ENCODE results near the gene POLR3E.
A peak's percentile ranks its signal among the peaks of the same experiment; 100 is the strongest.

Gene POLR3E

DNA sequence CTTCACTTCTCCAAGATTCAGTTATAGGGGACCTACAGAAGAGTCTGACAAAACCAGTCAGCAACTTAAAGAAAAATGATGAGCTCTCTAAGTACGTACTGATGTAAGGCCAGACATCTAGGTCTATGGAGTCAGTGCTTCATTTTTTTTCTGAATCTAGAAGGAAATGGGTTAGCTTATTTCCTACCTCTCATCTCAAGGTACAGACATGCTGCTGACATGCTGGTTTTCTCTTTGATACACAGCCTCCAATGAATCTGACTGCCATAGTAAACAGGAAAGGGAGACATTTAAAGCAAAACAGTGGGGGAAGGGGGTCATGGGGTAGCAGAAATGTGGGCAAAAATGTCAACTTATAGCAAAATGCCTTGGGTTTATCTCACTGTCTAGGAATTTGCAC, 60.8 kb downstream of the POLR3E start:
- Histone ChIP-seq H3K9me3 (ENCODE audit: control insufficient read depth, insufficient read depth, low read length) (no peaks in the 10 kb centered on the region), H3K9me2 (replicated peaks; ENCODE audit: control insufficient read depth, low read length) (no peaks in the 10 kb centered on the region; the same call in 1 of the 2 replicates), H3K4me2 (ENCODE audit: low read length) (peak overlapping the region; percentile 77), H3K4me1 (ENCODE audit: control insufficient read depth, low read length) (peaks cover 35% of the 10 kb centered on the region), H3K79me2 (ENCODE audit: control insufficient read depth, low read length) (peaks cover 47% of the 10 kb centered on the region), H3K36me3 (ENCODE audit: control insufficient read depth, low read length) (peaks cover 53% of the 10 kb centered on the region), H3K27ac (ENCODE audit: low read depth, low read length) (peak overlapping the region; percentile 88), H3K4me3 (ENCODE audit: low read length) (peak overlapping the region; percentile 60), H3K27me3 (ENCODE audit: control insufficient read depth, low read length) (no peaks in the 10 kb centered on the region), H4K20me1 (ENCODE audit: control insufficient read depth, insufficient read depth, low read depth, low read length) (peaks cover 4% of the 10 kb centered on the region; the same call in 1 of the 2 replicates), H3F3A (ENCODE audit: control insufficient read depth, insufficient read depth) (peaks cover 12% of the 10 kb centered on the region)
- TF ChIP-seq EZH2phosphoT487 (IDR thresholded peaks at IDR 0.05; ENCODE audit: borderline replicate concordance, low read length): no peak
- TF ChIP-seq, protein P1, sequence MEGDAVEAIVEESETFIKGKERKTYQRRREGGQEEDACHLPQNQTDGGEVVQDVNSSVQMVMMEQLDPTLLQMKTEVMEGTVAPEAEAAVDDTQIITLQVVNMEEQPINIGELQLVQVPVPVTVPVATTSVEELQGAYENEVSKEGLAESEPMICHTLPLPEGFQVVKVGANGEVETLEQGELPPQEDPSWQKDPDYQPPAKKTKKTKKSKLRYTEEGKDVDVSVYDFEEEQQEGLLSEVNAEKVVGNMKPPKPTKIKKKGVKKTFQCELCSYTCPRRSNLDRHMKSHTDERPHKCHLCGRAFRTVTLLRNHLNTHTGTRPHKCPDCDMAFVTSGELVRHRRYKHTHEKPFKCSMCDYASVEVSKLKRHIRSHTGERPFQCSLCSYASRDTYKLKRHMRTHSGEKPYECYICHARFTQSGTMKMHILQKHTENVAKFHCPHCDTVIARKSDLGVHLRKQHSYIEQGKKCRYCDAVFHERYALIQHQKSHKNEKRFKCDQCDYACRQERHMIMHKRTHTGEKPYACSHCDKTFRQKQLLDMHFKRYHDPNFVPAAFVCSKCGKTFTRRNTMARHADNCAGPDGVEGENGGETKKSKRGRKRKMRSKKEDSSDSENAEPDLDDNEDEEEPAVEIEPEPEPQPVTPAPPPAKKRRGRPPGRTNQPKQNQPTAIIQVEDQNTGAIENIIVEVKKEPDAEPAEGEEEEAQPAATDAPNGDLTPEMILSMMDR (IDR thresholded peaks at IDR 0.05; ENCODE audit: low read depth, low read length, poor library complexity, severe bottlenecking): no peak

DNA sequence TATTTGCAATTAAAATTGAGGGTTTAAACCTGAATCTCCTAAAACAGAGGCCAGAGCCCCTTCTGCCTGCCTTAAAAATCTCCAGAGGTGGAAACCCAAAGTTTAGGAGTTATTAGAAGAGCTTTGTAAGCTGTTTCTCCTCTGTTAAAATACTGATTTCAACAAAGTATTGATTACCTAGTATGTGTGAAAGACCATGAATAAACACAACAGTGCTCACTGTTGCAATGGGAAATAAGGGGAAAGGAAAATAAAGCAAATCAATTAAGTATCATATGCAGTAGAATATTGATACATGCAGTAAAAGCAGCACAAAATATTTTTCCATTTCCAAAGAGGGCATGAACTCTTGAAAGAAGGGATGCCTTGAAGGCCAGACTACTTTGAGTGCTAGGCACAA, 62.5 kb downstream of the POLR3E start:
- H3K4me1 ChIP-seq (ENCODE audit: control insufficient read depth, low read length): peaks cover 35% of the 10 kb centered on the region
- H3F3A ChIP-seq (ENCODE audit: control insufficient read depth, insufficient read depth): peaks cover 12% of the 10 kb centered on the region
- H3K27me3 ChIP-seq (ENCODE audit: control insufficient read depth, low read length): no peaks in the 10 kb centered on the region
- peaks cover 4% of the 10 kb centered on the region; the same call in 1 of the 2 replicates for H4K20me1 ChIP-seq (ENCODE audit: control insufficient read depth, insufficient read depth, low read depth, low read length)
- no peaks in the 10 kb centered on the region for H3K9me3 ChIP-seq (ENCODE audit: control insufficient read depth, insufficient read depth, low read length)
- H3K9me2 ChIP-seq (replicated peaks; ENCODE audit: control insufficient read depth, low read length): no peaks in the 10 kb centered on the region; the same call in 1 of the 2 replicates
- H3K4me3 ChIP-seq (ENCODE audit: low read length): no peak overlapping the region
- peaks cover 44% of the 10 kb centered on the region for H3K79me2 ChIP-seq (ENCODE audit: control insufficient read depth, low read length)
- H3K36me3 ChIP-seq (ENCODE audit: control insufficient read depth, low read length): peaks cover 58% of the 10 kb centered on the region
- no peak overlapping the region for H3K4me2 ChIP-seq (ENCODE audit: low read length)
- no peak overlapping the region for H3K27ac ChIP-seq (ENCODE audit: low read depth, low read length)
- no peak for TF ChIP-seq EZH2phosphoT487 (IDR thresholded peaks at IDR 0.05; ENCODE audit: borderline replicate concordance, low read length)
- TF ChIP-seq, protein P1 (IDR thresholded peaks at IDR 0.05; ENCODE audit: low read depth, low read length, poor library complexity, severe bottlenecking): no peak

DNA sequence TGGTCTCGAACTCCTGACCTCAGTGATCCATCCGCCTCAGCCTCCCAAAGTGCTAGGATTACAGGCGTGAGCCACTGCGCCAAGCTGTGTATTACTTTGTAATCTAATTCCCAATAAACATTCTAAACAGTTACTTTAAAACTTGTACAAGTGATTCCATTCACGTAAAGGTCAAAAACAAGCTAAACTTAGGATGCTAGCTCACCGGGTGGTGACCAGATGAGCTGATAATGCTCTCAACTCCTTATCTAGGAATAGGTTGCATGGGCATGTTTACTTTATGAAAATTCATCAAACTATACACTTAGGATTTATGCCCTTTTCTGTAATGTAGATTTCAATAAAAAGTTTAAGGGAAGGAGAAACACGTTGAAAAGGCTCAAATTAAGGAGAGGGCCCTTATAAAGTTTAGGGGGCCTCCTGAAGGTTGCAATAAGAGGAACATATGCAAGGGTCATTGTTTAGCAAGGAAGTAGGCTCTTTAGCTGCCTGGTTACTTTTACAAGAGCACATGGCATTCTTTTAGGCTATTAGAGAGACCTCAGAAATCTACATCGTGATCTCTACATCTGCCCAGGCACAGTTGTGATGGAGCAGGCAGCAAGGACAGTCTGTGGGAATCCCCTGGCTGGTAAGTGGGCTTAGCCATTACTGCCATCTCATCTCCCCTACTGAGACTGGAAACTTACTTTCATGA, 63.9 kb downstream of the POLR3E start:
- peaks cover 30% of the 10 kb centered on the region for H3K4me1 ChIP-seq (ENCODE audit: control insufficient read depth, low read length)
- H3K9me3 ChIP-seq (ENCODE audit: control insufficient read depth, insufficient read depth, low read length): no peaks in the 10 kb centered on the region
- H3K27ac ChIP-seq (ENCODE audit: low read depth, low read length): no peak overlapping the region
- H3K9me2 ChIP-seq (replicated peaks; ENCODE audit: control insufficient read depth, low read length): no peaks in the 10 kb centered on the region
- no peaks in the 10 kb centered on the region for H3K27me3 ChIP-seq (ENCODE audit: control insufficient read depth, low read length)
- TF ChIP-seq, protein P1 (IDR thresholded peaks at IDR 0.05; ENCODE audit: low read depth, low read length, poor library complexity, severe bottlenecking): no peak
- no peak for TF ChIP-seq EZH2phosphoT487 (IDR thresholded peaks at IDR 0.05; ENCODE audit: borderline replicate concordance, low read length)
- H3K4me2 ChIP-seq (ENCODE audit: low read length): no peak overlapping the region
- H3K4me3 ChIP-seq (ENCODE audit: low read length): no peak overlapping the region
- H3K36me3 ChIP-seq (ENCODE audit: control insufficient read depth, low read length): peaks cover 52% of the 10 kb centered on the region
- H4K20me1 ChIP-seq (ENCODE audit: control insufficient read depth, insufficient read depth, low read depth, low read length): peaks cover 4% of the 10 kb centered on the region; the same call in 1 of the 2 replicates
- H3F3A ChIP-seq (ENCODE audit: control insufficient read depth, insufficient read depth): peaks cover 12% of the 10 kb centered on the region
- peaks cover 44% of the 10 kb centered on the region for H3K79me2 ChIP-seq (ENCODE audit: control insufficient read depth, low read length)

Data from DOHH2 (cell line).